HG03103 (cell line): Measurements from ENCODE around the gene LYRM7.
"Not testable (repeated sequence)": the region's sequence is repeated elsewhere in the genome, so short reads cannot be mapped to it uniquely, and the experiment has no call there.

Experiments
- ATAC-seq: cut with Tn5 transposase; IDR thresholded peaks from one replicate; pipeline ENCODE4 v1.9.1; 2021; ENCODE audit warnings: low read depth; ENCODE audit not compliant: unreplicated experiment

The LYRM7 gene

GRCh38 chr5:131170540-131171275 lies at the start of gene LYRM7:
LYRM7 (plus strand) TSS chr5:131170944; CDS start chr5:131171021, 77 bp downstream.
- ATAC-seq, result peak; percentile 95

DNA sequence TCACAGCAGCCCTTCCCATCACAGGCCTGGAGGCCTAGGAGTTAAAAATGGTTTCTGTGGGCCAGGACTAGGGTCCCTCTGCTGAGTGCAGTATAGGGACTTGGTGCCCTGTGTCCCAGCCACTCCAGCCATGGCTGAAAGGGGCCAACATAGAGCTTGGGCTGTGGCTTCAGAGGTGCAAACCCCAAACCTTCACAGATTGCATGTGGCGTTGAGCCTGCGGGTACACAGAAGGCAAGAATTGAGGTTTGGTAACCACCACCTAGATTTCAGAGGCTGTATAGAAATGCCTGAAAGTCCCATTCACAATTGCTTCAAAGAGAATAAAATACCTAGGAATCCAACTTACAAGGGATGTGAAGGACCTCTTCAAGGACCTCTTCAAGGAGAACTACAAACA lies 43.5 kb upstream of the LYRM7 start:
- ATAC-seq, result not testable (repeated sequence)

DNA sequence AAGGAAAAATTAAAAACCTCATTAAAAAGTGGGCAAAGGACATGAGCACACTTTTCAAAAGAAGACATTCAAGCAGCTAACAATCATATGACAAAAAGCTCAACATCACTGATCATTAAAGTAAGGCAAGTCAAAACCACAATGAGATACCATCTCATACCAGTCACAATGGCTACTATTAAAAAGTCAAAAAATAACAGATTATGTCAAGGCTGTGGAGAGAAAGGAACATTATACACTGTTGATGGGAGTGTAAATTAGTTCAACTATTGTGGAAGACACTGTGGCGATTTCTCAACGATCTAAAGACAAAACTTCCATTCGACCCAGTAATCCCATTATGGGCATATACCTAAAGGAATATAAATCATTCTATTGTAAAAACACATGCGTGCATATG lies 41.4 kb upstream of the LYRM7 start:
- ATAC-seq, result no peak

- not testable (repeated sequence) for ATAC-seq
These were observed 37.7 kb upstream of the LYRM7 start for GRCh38 chr5:131133091-131133490.

- ATAC-seq, result not testable (repeated sequence)
These were observed 32.3 kb upstream of the LYRM7 start for GRCh38 chr5:131138406-131138805.

GRCh38 chr5:131139321-131139720 lies 31.4 kb upstream of the LYRM7 start:
- no peak for ATAC-seq

GRCh38 chr5:131142970-131143617 lies 27.6 kb upstream of the LYRM7 start:
- no peak for ATAC-seq

DNA sequence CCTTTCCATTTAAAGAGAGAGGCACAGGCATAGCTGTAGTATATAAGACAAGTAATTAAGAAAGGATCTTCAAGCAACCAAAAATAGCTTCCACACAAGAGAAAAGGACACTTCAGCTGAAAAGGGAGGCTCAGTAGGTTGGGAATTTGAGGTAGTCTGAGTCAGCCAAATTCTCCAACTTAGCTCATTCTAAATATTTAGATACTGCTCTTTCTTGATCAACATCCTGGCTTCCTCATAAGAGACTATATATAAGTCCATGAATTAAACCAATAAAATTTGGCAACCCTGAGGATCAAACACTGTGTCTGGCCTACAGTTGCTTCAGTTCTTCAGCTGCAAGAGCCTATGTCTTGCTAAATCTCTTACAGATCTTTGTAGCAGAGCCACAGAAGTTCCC lies 23.5 kb upstream of the LYRM7 start:
- no peak for ATAC-seq

- no peak for ATAC-seq
These were observed 21.9 kb upstream of the LYRM7 start for GRCh38 chr5:131148835-131149234.

DNA sequence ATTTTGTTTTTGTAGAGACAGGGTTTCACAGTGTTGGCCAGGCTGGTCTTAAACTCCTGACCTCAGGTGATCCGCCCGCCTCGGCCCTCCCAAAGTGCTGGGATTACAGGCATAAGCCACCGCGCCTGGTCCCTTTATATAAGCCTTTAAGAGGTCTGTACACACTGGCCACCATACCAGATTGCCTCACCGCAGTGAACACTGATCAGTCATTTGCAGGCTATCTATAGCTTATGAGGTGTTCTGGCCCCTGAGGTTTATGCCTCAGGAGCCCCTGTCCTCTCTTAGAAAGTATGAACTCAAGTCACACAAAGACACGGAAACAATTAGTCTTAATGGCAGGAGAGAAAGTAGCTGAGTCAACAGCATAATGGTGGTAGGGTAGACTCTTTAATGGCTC lies 20.3 kb upstream of the LYRM7 start:
- no peak for ATAC-seq

DNA sequence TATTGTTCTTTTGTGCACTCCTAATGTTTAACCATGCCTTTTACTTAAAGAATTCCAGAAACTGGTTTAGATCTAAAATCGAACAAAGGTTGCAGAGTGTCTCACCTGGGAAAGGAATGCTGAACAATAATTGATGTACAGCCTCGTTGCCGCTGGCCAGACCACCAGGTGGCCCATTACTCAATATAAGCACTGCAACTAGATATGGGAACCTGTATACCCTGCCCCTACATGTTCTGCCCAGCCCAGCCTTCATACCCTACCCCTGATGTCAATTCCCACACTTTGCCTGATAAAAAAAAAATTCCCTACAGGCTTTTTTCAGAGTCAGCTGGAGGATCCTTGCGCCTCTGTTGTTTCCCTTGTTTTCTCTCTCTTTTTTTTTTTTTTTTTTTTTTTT lies 19.5 kb upstream of the LYRM7 start:
- no peak for ATAC-seq

DNA sequence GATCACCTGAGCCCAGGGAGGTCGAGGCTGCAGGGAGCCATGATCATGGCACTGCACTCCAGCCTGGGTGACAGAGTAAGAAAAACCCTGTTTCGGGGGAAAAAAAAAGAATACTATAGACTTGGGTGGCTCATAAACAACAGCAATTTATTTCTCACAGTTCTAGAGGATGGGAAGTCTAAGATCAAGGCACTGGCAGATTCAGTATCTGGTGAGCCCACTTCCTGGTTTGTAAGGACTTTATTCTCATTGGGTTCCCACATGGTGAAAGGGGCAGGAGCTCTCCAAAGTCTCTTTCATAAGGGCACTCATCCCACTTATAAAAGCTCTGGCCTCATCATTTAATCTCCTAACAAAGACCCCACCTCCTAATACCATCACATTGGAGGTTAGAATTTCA lies 14.4 kb upstream of the LYRM7 start:
- ATAC-seq, result no peak

DNA sequence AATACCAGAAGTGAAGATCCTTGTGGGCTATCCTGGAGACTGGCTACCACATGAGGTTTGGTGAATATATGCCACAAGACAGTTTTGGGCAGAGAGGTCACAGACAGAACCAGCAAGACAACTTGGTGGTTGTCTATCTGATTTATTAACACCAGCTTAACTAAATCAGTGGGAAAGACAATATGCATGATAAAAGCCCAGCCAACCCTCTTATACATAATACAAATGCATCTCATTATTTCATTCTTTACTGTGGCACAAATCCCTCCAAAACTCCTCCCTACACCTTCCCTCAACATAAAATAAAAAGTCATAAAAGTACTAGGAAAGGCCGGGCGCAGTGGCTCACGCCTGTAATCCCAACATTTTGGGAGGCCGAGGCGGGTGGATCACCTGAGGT lies 13.8 kb upstream of the LYRM7 start:
- no peak for ATAC-seq

DNA sequence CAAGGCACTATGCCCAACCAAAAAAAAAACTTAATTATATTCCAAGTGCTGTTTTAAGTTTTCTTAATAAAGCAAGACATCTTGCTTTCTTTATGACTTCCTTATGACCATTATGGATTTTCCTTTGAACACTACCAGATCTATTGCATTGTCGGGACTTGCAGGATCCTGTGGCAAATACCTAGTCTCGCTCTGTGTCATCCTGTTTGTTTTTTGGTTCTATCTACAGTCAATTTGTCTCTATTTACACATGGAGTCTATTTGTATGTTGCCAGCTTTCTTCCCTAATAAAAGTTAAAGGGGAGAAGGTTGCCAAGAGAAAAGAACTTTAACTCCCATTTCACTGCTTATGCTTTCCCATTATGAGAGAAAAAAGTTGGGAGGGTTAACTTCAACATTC lies 10.6 kb upstream of the LYRM7 start:
- ATAC-seq, result no peak

- ATAC-seq, result no peak
These were observed 7.2 kb upstream of the LYRM7 start for GRCh38 chr5:131163276-131164119.

DNA sequence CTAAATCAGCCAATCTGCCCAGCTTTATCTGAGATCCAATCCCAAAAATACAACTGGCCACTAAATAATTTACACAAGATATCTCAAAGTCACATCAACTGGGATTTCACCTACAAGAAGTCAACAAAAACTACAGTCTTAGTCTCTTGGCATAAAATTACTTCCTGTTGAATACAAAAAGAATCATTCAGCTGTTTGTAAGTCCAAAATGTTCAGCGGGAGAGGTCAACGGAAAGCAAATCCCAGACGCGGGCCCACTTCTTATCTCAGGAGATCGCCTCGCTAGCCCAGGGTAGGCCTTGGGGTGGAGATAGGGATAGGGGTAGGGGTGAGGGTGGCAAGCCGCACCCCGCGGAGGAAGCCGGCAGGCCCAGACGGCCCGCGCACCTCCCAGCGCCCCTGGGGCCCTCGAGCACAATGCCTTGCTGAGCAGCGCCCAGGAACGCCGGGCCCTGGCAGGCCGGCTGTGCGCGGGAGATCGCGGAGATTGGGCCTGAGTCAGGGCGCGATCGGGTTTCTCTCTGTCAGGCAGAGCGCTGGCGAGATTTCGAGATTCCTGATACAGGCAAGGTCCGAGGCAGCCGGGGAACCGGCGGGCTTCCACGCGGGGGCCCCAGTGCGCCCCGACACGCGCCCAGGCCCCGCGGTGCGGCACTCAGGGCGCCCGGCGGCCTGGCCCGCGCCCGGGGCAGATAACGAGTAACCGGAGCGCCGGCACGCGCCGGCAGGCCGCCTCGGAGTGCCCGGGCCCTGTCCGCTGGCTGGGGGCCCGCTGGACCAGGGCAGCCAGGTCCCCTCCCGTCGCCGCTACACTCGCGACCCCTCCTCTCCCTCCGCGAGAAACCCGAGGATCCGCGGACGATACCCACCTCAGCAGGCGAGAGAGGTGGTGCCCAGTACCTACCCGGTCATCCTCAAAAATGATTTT lies 6.3 kb upstream of the LYRM7 start:
- peak; percentile 57 for ATAC-seq

GRCh38 chr5:131165119-131165727 lies 5.5 kb upstream of the LYRM7 start, which contains the start of gene HINT1:
HINT1 (minus strand) TSS chr5:131165256; CDS start chr5:131165205, 51 bp downstream.
- ATAC-seq, result peak; percentile 75

DNA sequence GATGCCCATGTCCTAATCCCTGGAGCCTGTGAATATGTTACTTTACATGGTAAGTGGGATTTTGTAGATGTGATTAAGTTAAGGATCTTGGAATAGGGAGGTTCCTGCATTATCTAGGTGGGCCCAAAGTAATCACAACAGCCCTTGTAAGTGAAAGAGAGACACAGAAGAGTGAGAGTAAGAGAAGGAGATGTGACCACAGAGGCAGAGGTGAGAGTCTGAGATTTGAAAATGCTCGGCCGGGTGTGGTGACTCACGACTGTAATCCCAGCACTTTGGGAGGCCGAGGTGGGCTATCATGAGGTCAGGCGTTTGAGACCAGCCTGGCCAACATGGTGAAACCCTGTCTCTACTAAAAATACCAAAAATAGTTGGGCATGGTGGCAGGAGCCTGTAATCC lies 3.1 kb upstream of the LYRM7 start:
- no peak for ATAC-seq

DNA sequence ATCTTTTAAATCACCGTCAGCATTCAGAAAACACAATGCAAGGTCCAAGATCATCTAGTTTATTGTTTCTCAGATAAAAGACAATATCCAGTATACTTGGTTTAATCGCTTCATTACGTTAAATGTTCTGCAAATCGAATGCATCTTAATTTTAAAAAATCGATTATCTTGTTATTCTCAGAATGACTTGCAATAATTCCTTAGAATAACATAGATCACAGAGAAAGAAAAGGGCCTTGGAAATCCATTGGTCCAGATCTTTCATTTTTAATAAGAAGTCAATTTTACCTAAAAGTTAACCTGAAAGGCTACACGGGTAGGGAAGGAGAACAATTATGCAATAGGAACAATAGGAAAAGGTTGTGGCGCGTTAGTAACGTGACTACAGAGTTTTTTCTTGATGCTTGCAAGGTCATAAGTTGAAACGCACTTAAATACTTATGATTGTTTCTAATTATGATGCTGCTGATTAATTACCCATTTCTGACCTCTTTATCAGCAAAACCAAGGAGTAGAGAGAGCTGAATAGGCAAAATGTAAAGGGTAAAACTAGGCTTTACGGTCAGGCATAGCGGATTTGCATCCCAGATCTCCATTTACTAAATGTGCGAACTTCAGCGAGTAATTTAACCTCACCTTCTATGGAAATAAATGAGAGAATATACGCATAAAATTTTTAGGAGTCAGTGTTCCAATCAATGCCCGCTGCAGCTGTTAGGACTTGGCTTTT lies 769 bp upstream of the LYRM7 start:
- no peak for ATAC-seq
